BJ (cell line): ENCODE data around the gene SPAG16. TPM values are rescaled to one million over a fixed set of nuclear protein-coding genes. Genes with fewer than 3 reads are reported as not detected.
"Not testable (repeated sequence)": the region's sequence is repeated elsewhere in the genome, so short reads cannot be mapped to it uniquely, and the experiment has no call there.

Source experiments
- CTCF ChIA-PET: fragments of 350-600 bp; formaldehyde crosslinking; extraction: SDS; loops from one replicate; lab custom pipeline; 2021; ENCODE audit warnings: antibody characterized with exemption, inconsistent platforms; lab: Yijun Ruan, JAX
- POLR2A ChIA-PET: fragments of 300-600 bp; sonication (Branson Sonifier 250); formaldehyde crosslinking; extraction: SDS; loops from one replicate; lab custom pipeline; 2021; ENCODE audit warnings: antibody characterized with exemption; lab: Charles Lee
- DNase-seq: peaks from one replicate; pipeline ENCODE4 v3.0.0-alpha.2; 2011; ENCODE audit warnings: low read depth
- H3K27me3 ChIP-seq: 2 replicates; pipeline ENCODE4 v1.6.0; 2011; ENCODE audit warnings: low read length; ENCODE audit not compliant: control insufficient read depth, insufficient read depth
- H3K36me3 ChIP-seq: 2 replicates; pipeline ENCODE4 v1.5.1; 2011; ENCODE audit warnings: low read length; ENCODE audit not compliant: control insufficient read depth, insufficient read depth
- H3K4me3 ChIP-seq: 2 replicates; pipeline ENCODE4 v1.5.1; 2011; ENCODE audit warnings: low read depth, mild to moderate bottlenecking, control low read depth, low read length
- CTCF ChIP-seq: IDR thresholded peaks from 2 replicates; pipeline ENCODE4 v1.5.1; 2011; ENCODE audit warnings: low read depth, mild to moderate bottlenecking, control low read depth, inconsistent platforms, low read length, moderate library complexity; ENCODE audit not compliant: insufficient read depth
- polyA plus RNA-seq: library from polyadenylated mRNA; depleted of rRNA; stranded (reverse); fragments of >200 nt; gene quantifications from 2 replicates; pipeline ENCODE4 v1.2.3, GENCODE V29; 2011

Gene SPAG16
- polyA plus RNA-seq, 1 experiment = 11.0 TPM

- POLR2A ChIA-PET = no interaction called here
- Histone ChIP-seq H3K4me3 (no peak overlapping the region), H3K36me3 (no peaks in the 10 kb centered on the region), H3K27me3 (no peaks in the 10 kb centered on the region)
- CTCF ChIA-PET = interaction anchor here (0.6 to 0.8 kb wide), 2 partner anchors 18 to 134 kb away, joined by 3 read pairs; no protein-coding TSS in a partner anchor
- no peak for DNase-seq
- no peak for TF ChIP-seq CTCF
Measured at GRCh38 chr2:213265679-213266078, 18.6 kb upstream of the SPAG16 start.

GRCh38 chr2:213266421-213266820 lies 17.8 kb upstream of the SPAG16 start:
- H3K36me3 ChIP-seq = no peaks in the 10 kb centered on the region
- no peak for TF ChIP-seq CTCF
- CTCF ChIA-PET = interaction anchor here (1.0 kb wide), 1 partner anchor 14 kb away, joined by 3 read pairs; no protein-coding TSS in a partner anchor
- no peak overlapping the region for H3K4me3 ChIP-seq
- H3K27me3 ChIP-seq = no peaks in the 10 kb centered on the region
- no peak for DNase-seq
- POLR2A ChIA-PET = no interaction called here

GRCh38 chr2:213271947-213272346 lies 12.3 kb upstream of the SPAG16 start:
- CTCF ChIA-PET = interaction anchor here (0.7 kb wide), 1 partner anchor 24 kb away, joined by 3 read pairs; no protein-coding TSS in a partner anchor
- no peak for TF ChIP-seq CTCF
- Histone ChIP-seq H3K4me3 (no peak overlapping the region), H3K27me3 (no peaks in the 10 kb centered on the region), H3K36me3 (no peaks in the 10 kb centered on the region)
- no peak for DNase-seq
- POLR2A ChIA-PET = no interaction called here

GRCh38 chr2:213274143-213274542 lies 10.1 kb upstream of the SPAG16 start:
- Histone ChIP-seq H3K4me3 (no peak overlapping the region), H3K36me3 (no peaks in the 10 kb centered on the region), H3K27me3 (no peaks in the 10 kb centered on the region)
- DNase-seq = no peak
- no peak for TF ChIP-seq CTCF
- POLR2A ChIA-PET = no interaction called here
- CTCF ChIA-PET = no interaction called here

GRCh38 chr2:213275265-213275664 lies 9.0 kb upstream of the SPAG16 start:
- Histone ChIP-seq H3K4me3 (no peak overlapping the region), H3K27me3 (no peaks in the 10 kb centered on the region), H3K36me3 (no peaks in the 10 kb centered on the region)
- no peak for DNase-seq
- POLR2A ChIA-PET = no interaction called here
- no peak for TF ChIP-seq CTCF
- CTCF ChIA-PET = no interaction called here

GRCh38 chr2:213277134-213277533 lies 7.1 kb upstream of the SPAG16 start:
- H3K27me3 ChIP-seq, H3K4me3 ChIP-seq, CTCF ChIA-PET, H3K36me3 ChIP-seq, POLR2A ChIA-PET, DNase-seq: not testable (repeated sequence)
